ENCODE measurements around the gene SEPTIN10.

SEPTIN10 gene

DNA sequence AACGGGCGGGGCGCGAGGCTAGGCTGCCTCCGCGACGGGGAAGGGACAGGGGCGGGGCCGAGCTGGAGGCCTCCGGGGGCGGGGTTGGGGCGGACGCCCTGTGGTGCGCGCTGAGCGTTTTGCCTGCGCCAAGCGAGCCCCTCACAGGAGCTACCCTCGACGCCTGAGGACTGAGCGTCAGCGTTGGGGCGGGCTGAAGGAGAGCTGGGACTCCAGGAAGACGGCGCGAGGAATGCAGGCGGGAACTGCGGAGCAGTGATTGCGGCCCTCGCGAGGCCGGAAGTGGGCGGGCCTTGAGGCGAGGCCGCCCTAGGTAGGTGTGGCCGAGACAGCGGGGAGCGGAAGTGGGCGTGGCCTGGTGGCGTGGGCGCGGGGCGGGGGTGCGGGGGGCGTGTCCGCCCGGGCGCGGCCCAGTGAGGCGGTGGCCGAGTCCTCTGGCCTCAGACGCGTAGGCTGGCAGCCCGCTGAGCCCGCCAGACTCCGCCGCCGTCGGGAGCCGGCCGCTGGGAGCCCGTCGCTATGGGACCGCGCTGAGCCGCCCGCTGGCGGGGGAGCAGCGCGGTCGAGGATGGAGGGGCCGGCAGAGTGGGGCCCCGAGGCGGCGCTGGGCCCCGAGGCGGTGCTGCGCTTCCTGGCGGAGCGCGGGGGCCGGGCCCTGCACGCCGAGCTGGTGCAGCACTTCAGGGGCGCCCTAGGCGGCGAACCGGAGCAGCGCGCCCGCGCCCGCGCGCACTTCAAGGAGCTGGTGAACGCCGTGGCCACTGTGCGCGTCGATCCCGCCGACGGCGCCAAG is at the start of gene SEPTIN10, which contains the start of gene SOWAHC:
Gene SEPTIN10, minus strand, starts transcription at position 45 of the 793 bp plus-strand sequence. CDS start 139 bp downstream, outside the sequence.
Gene SOWAHC, plus strand, starts transcription at position 443 of the 793 bp plus-strand sequence. Its CDS starts 126 bp downstream, at position 569.
- TF ChIP-seq POLR2AphosphoS5 (IDR thresholded peaks at IDR 0.05; ENCODE audit: borderline replicate concordance, low read depth, low read length): peak; percentile 75
- TF ChIP-seq FOXP2 (optimal IDR thresholded peaks at IDR 0.05; ENCODE audit: control extremely low read depth, extremely low read length, insufficient read depth): peak; percentile 84
- TF ChIP-seq EZH2 (IDR thresholded peaks at IDR 0.05): no peak
- DNase-seq (ENCODE audit: low read depth, low spot score): peak; percentile 83
- no peaks in the 10 kb centered on the region for H3K9me3 ChIP-seq (ENCODE audit: low read depth, low read length)
- peak within 1 kb of the TSS; percentile 98 for H3K9ac ChIP-seq (ENCODE audit: insufficient read length)
- H3K27ac ChIP-seq: peak within 1 kb of the TSS; percentile 89
- peak within 1 kb of the TSS; percentile 100 for H3K4me3 ChIP-seq
- no peaks in the 10 kb centered on the region for H3K36me3 ChIP-seq (ENCODE audit: insufficient read depth, low read length)

DNA sequence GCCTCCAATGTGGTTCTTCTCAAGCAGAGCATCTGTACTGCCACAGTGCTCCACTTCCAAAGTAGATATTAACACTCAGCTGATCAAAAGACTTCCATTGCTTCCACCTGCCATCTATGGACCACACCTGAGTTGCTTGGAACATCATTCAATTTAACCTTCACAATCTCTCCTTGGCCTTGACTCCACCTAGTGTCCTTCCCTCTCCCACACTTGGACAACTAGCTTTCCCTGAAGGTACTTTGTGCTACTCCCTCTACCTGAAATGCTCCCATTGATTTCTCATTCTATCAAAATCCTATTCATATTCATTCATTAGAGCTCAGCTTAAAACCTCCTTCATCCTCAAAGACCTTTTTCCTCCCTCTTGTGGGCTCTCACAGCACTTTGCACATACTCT is 49.1 kb upstream of the SEPTIN10 start:
- DNase-seq (ENCODE audit: low read depth, low spot score): no peak
- Histone ChIP-seq H3K27ac (no peak overlapping the region), H3K4me3 (no peak overlapping the region)

DNA sequence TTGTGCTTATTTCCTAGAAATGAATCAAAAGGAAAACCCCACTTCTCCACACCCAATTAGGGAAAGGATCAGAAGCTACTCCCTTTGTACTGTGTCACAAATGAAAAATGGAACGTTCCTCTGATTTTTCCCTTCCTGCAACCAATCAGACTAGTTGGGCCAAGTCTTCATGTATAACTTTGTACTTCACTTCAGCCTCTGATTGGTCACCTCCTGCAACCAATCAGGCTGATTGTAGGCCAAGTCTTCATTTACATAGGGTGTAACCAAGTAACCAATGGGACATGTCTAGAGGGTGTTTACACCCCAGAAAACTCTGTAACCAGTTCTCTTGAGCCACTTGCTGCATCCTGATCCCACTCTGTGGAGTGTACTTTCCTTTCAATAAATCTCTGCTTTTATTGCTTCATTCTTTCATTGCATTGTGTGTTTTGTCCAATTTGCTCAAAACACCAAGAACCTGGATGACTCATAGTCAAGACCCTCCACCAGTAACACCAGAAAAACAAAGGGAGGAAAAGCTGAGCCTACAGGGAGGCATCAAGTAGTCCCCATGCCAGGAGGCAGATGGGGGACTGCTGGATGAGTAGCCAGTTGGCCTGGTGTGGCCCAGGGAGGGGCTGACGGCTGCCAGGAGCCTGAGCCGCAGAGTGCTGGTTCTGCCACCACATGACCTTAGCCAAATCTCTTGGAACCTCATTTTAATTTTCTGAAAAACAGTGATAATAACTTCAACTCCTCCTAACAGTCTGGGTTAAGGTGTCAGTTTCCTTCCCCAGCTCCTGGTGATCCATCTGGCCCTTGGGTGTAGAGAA is 46.5 kb upstream of the SEPTIN10 start:
- Histone ChIP-seq H3K36me3 (ENCODE audit: insufficient read depth, low read length) (no peaks in the 10 kb centered on the region), H3K9me3 (ENCODE audit: low read depth, low read length) (no peaks in the 10 kb centered on the region), H3K4me3 (no peak overlapping the region), H3K27ac (no peak overlapping the region), H3K9ac (ENCODE audit: insufficient read length) (no peak overlapping the region)
- TF ChIP-seq POLR2AphosphoS5 (IDR thresholded peaks at IDR 0.05; ENCODE audit: borderline replicate concordance, low read depth, low read length) (no peak), EZH2 (IDR thresholded peaks at IDR 0.05) (no peak), FOXP2 (optimal IDR thresholded peaks at IDR 0.05; ENCODE audit: control extremely low read depth, extremely low read length, insufficient read depth) (no peak)
- no peak for DNase-seq (ENCODE audit: low read depth, low spot score)

More for the DNA sequence above, 49.1 kb upstream of the SEPTIN10 start:
- TF ChIP-seq EZH2 (IDR thresholded peaks at IDR 0.05): no peak
- TF ChIP-seq POLR2AphosphoS5 (IDR thresholded peaks at IDR 0.05; ENCODE audit: borderline replicate concordance, low read depth, low read length): no peak
- no peak for TF ChIP-seq FOXP2 (optimal IDR thresholded peaks at IDR 0.05; ENCODE audit: control extremely low read depth, extremely low read length, insufficient read depth)
- H3K9ac ChIP-seq (ENCODE audit: insufficient read length): no peak overlapping the region
- H3K36me3 ChIP-seq (ENCODE audit: insufficient read depth, low read length): no peaks in the 10 kb centered on the region
- H3K9me3 ChIP-seq (ENCODE audit: low read depth, low read length): no peaks in the 10 kb centered on the region

DNA sequence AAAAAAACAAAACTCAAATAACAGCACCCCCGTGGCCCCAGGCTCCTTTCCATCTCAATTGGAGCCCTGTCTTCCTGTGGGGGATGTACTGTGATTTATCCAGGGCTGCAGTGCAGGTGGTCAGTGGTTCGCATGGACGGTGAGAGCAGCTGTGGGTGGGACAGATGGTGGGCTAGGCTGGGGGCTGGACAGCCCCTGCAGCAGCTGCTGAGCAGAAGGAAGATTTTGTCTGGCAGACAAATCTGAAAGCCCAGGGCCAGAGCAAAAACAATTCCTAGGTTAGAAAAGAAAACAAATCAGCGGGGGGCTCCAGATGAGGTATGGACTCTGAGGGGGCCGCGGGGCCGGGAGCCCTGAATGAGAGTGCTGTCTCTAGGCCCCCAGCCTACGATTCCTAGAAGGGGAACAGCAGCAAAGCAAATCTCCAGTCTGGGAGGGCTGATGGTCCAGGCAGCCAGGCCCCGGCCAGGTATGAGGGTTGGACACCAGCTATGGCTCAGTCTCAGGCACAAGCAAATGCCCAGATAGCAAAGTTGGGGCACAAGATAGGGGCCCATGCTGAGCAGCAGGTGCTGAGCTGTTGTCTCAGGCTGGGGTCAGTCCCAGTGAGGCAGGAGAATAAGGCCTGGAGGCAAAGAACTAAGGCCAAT is 45.8 kb upstream of the SEPTIN10 start:
- H3K9ac ChIP-seq (ENCODE audit: insufficient read length): no peak overlapping the region
- no peaks in the 10 kb centered on the region for H3K36me3 ChIP-seq (ENCODE audit: insufficient read depth, low read length)
- no peak for DNase-seq (ENCODE audit: low read depth, low spot score)
- no peaks in the 10 kb centered on the region for H3K9me3 ChIP-seq (ENCODE audit: low read depth, low read length)
- H3K27ac ChIP-seq: no peak overlapping the region
- no peak overlapping the region for H3K4me3 ChIP-seq
- TF ChIP-seq EZH2 (IDR thresholded peaks at IDR 0.05) (no peak), FOXP2 (optimal IDR thresholded peaks at IDR 0.05; ENCODE audit: control extremely low read depth, extremely low read length, insufficient read depth) (no peak), POLR2AphosphoS5 (IDR thresholded peaks at IDR 0.05; ENCODE audit: borderline replicate concordance, low read depth, low read length) (no peak)

DNA sequence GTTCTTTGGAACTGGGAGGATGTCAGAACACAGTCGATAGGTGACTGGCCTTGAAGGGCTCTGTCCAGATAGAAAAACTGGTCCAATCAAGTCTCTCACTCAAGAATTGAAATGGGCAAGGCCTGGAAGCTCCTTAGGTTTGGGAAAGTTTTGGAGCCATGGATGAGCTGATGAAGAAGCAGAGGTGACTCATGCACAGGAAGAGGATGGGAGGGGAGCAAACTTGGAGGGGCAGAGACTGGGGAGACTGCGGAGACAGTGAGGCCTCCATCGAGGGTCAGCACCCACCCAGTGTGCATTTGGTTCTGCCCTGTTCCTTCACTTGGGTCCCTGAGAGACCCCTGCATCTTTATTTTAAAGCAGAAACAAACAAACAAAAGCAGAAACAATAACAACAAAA is 41.5 kb upstream of the SEPTIN10 start:
- no peak for TF ChIP-seq EZH2 (IDR thresholded peaks at IDR 0.05)
- TF ChIP-seq FOXP2 (optimal IDR thresholded peaks at IDR 0.05; ENCODE audit: control extremely low read depth, extremely low read length, insufficient read depth): no peak
- TF ChIP-seq POLR2AphosphoS5 (IDR thresholded peaks at IDR 0.05; ENCODE audit: borderline replicate concordance, low read depth, low read length): no peak
- DNase-seq (ENCODE audit: low read depth, low spot score): no peak
- no peak overlapping the region for H3K4me3 ChIP-seq
- no peaks in the 10 kb centered on the region for H3K9me3 ChIP-seq (ENCODE audit: low read depth, low read length)
- no peak overlapping the region for H3K27ac ChIP-seq
- H3K36me3 ChIP-seq (ENCODE audit: insufficient read depth, low read length): no peaks in the 10 kb centered on the region
- no peak overlapping the region for H3K9ac ChIP-seq (ENCODE audit: insufficient read length)

DNA sequence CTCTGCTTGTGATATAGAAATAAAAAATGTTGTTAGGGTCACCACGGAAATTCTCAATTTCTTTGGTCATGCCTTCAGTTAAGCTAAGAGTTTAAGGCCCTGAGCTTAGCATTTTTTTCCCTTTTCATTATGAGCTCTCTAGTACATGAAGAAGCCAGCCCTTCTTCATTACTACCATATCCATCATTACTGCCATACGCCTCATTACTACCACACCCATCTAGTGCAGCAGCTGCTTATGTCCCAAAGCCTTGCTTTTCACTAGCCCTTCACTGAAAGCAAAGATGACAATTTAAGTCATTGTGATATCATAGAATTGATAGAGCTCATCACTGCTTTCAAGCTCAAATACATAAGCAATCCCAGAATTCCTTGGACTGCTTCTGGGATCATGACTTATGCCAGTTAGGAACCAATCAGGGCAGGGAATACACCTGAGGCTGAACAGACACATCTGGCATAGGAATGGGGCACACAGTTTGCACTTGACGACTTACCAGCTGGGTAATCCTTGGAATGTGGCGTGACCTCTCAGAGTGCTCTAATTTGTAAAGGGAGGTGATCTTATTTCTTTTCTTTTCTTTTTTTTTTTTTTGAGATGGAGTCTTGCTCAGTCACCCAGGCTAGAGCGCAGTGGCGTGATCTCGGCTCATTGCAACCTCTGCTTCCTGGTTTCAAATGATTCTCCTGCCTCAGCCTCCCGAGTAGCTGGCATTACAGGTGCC is 40.7 kb upstream of the SEPTIN10 start:
- DNase-seq (ENCODE audit: low read depth, low spot score): no peak
- no peak overlapping the region for H3K4me3 ChIP-seq
- H3K27ac ChIP-seq: no peak overlapping the region
- H3K36me3 ChIP-seq (ENCODE audit: insufficient read depth, low read length): no peaks in the 10 kb centered on the region
- H3K9me3 ChIP-seq (ENCODE audit: low read depth, low read length): no peaks in the 10 kb centered on the region
- TF ChIP-seq POLR2AphosphoS5 (IDR thresholded peaks at IDR 0.05; ENCODE audit: borderline replicate concordance, low read depth, low read length) (no peak), EZH2 (IDR thresholded peaks at IDR 0.05) (no peak), FOXP2 (optimal IDR thresholded peaks at IDR 0.05; ENCODE audit: control extremely low read depth, extremely low read length, insufficient read depth) (no peak)
- H3K9ac ChIP-seq (ENCODE audit: insufficient read length): no peak overlapping the region

DNA sequence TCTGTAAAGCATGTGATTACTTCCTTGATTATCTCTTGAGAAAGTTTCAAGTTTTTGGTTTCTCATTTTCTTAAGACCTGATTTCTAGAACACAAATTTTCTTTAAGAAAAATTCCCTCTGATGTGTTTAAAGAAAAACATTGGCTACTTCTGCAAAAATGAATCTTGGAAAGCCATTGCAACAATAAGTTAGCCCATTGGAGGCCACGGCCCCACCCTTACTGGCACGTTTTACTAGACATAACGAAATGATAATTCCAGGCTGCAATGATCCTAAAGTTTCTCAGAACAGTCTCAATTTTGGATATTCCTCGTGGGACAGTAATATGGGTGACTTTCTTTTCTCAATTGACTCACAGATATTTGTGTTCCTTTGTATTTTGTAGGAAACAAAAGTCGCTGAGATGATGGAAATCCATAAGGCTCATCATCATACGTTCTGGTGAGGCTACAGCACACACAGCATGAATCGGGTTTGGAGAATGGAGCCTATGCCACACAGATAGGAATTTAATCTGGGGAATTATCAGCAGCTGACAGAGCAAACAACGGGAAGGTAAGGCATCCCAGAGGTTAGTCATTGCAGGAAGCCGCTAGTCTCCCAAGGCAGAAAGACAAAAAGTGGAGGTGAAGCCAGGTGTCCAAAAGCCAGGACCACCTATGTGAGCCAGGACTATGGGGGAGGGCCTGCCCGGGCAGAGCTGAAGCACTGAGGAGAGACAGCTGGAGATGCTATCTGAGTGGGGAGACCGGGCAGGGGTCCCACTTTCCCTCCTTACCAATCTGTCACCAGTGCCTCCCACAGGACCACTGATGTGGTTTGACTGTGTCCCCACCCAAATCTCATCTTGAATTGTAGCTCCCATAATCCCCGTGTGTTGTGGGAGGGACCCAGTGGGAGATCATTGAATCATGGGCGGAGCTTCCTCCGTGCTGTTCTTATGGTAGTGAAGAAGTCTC is 36.2 kb upstream of the SEPTIN10 start:
- no peak overlapping the region for H3K27ac ChIP-seq
- H3K9ac ChIP-seq (ENCODE audit: insufficient read length): no peak overlapping the region
- no peaks in the 10 kb centered on the region for H3K36me3 ChIP-seq (ENCODE audit: insufficient read depth, low read length)
- H3K4me3 ChIP-seq: no peak overlapping the region
- DNase-seq (ENCODE audit: low read depth, low spot score): no peak
- H3K9me3 ChIP-seq (ENCODE audit: low read depth, low read length): no peaks in the 10 kb centered on the region
- TF ChIP-seq POLR2AphosphoS5 (IDR thresholded peaks at IDR 0.05; ENCODE audit: borderline replicate concordance, low read depth, low read length): no peak
- TF ChIP-seq FOXP2 (optimal IDR thresholded peaks at IDR 0.05; ENCODE audit: control extremely low read depth, extremely low read length, insufficient read depth): no peak
- TF ChIP-seq EZH2 (IDR thresholded peaks at IDR 0.05): no peak
